IPS-18a (cell line): ENCODE results near the gene CNTF.
A peak's percentile ranks its signal among the peaks of the same experiment; 100 is the strongest.
"Not testable (repeated sequence)": the region's sequence is repeated elsewhere in the genome, so short reads cannot be mapped to it uniquely, and the experiment has no call there.

Source experiments
- H3K27ac ChIP-seq: one replicate; pipeline ENCODE4 v1.5.1; 2013; ENCODE audit warnings: low read length
- H3K27me3 ChIP-seq: one replicate; pipeline ENCODE4 v1.6.1; 2013; ENCODE audit warnings: mild to moderate bottlenecking, low read length; ENCODE audit not compliant: control insufficient read depth, insufficient read depth
- H3K36me3 ChIP-seq: one replicate; pipeline ENCODE4 v1.6.1; 2013; ENCODE audit warnings: low read depth, low read length; ENCODE audit not compliant: control insufficient read depth
- H3K4me1 ChIP-seq: one replicate; pipeline ENCODE4 v1.6.1; 2013; ENCODE audit warnings: low read depth, low read length; ENCODE audit not compliant: control insufficient read depth
- H3K4me3 ChIP-seq: one replicate; pipeline ENCODE4 v1.5.1; 2013; ENCODE audit warnings: low read length
- H3K9ac ChIP-seq: one replicate; pipeline ENCODE4 v1.6.1; 2013; ENCODE audit warnings: mild to moderate bottlenecking, low read length, moderate library complexity
- H3K9me3 ChIP-seq: one replicate; pipeline ENCODE4 v1.6.1; 2013; ENCODE audit warnings: low read depth, low read length; ENCODE audit not compliant: control insufficient read depth

CNTF gene

GRCh38 chr11:58622344-58622743 is at the start of gene CNTF:
CNTF (plus strand) TSS chr11:58622665; CDS start chr11:58622753, 88 bp downstream.
- H3K27ac ChIP-seq, result no peak within 1 kb of the TSS
- peaks cover 81% of the 10 kb centered on the region for H3K36me3 ChIP-seq
- no peak within 1 kb of the TSS for H3K9ac ChIP-seq
- H3K4me3 ChIP-seq, result no peak within 1 kb of the TSS
- H3K9me3 ChIP-seq, result no peaks in the 10 kb centered on the region
- no peaks in the 10 kb centered on the region for H3K27me3 ChIP-seq
- H3K4me1 ChIP-seq, result no peaks in the 10 kb centered on the region

- H3K27ac ChIP-seq, H3K9me3 ChIP-seq, H3K36me3 ChIP-seq, H3K4me3 ChIP-seq, H3K9ac ChIP-seq, H3K4me1 ChIP-seq, H3K27me3 ChIP-seq: not testable (repeated sequence)
Measured at GRCh38 chr11:58572906-58573305, 49.6 kb upstream of the CNTF start.

GRCh38 chr11:58573451-58574104 is 48.9 kb upstream of the CNTF start:
- Histone ChIP-seq H3K9ac (no peak overlapping the region), H3K9me3 (no peaks in the 10 kb centered on the region), H3K36me3 (no peaks in the 10 kb centered on the region), H3K27me3 (no peaks in the 10 kb centered on the region), H3K4me1 (no peaks in the 10 kb centered on the region), H3K4me3 (no peak overlapping the region), H3K27ac (no peak overlapping the region)

- no peak overlapping the region for H3K4me3 ChIP-seq
- no peak overlapping the region for H3K27ac ChIP-seq
Measured at GRCh38 chr11:58574881-58575280, 47.6 kb upstream of the CNTF start.

GRCh38 chr11:58575377-58576020 is 47.0 kb upstream of the CNTF start, which contains the start of gene LPXN:
LPXN (minus strand) TSS chr11:58575856; CDS start chr11:58575772, 84 bp downstream.
- Histone ChIP-seq H3K4me3 (peak within 1 kb of the TSS; percentile 88), H3K27me3 (no peaks in the 10 kb centered on the region), H3K9me3 (no peaks in the 10 kb centered on the region), H3K4me1 (no peaks in the 10 kb centered on the region), H3K27ac (no peak within 1 kb of the TSS), H3K9ac (peak within 1 kb of the TSS; percentile 99), H3K36me3 (no peaks in the 10 kb centered on the region)

More at GRCh38 chr11:58574881-58575280, 47.6 kb upstream of the CNTF start:
- Histone ChIP-seq H3K4me1 (no peaks in the 10 kb centered on the region), H3K27me3 (no peaks in the 10 kb centered on the region), H3K36me3 (no peaks in the 10 kb centered on the region), H3K9me3 (no peaks in the 10 kb centered on the region), H3K9ac (no peak overlapping the region)

GRCh38 chr11:58576887-58577471 is 45.5 kb upstream of the CNTF start:
- no peaks in the 10 kb centered on the region for H3K27me3 ChIP-seq
- peaks cover 3% of the 10 kb centered on the region for H3K4me1 ChIP-seq
- H3K36me3 ChIP-seq, result peaks cover 2% of the 10 kb centered on the region
- peak overlapping the region; percentile 86 for H3K27ac ChIP-seq
- H3K9me3 ChIP-seq, result no peaks in the 10 kb centered on the region
- H3K9ac ChIP-seq, result peak overlapping the region; percentile 99
- H3K4me3 ChIP-seq, result peak overlapping the region; percentile 88

- Histone ChIP-seq H3K27ac (peak overlapping the region; percentile 86), H3K36me3 (peaks cover 5% of the 10 kb centered on the region), H3K4me1 (peaks cover 3% of the 10 kb centered on the region), H3K4me3 (peak overlapping the region; percentile 88), H3K9me3 (no peaks in the 10 kb centered on the region), H3K9ac (peak overlapping the region; percentile 99), H3K27me3 (no peaks in the 10 kb centered on the region)
Measured at GRCh38 chr11:58577555-58578135, 44.8 kb upstream of the CNTF start.

GRCh38 chr11:58578136-58578634 is 44.3 kb upstream of the CNTF start:
- H3K36me3 ChIP-seq, result peaks cover 6% of the 10 kb centered on the region
- peak overlapping the region; percentile 99 for H3K9ac ChIP-seq
- H3K27me3 ChIP-seq, result no peaks in the 10 kb centered on the region
- H3K4me1 ChIP-seq, result peaks cover 3% of the 10 kb centered on the region
- H3K9me3 ChIP-seq, result no peaks in the 10 kb centered on the region
- peak overlapping the region; percentile 99 for H3K27ac ChIP-seq
- H3K4me3 ChIP-seq, result peak overlapping the region; percentile 88

GRCh38 chr11:58578635-58579191 is 43.8 kb upstream of the CNTF start, which contains the start of gene ZFP91:
ZFP91 (plus strand) TSS chr11:58579063; CDS start chr11:58579282, 219 bp downstream.
- Histone ChIP-seq H3K36me3 (peaks cover 6% of the 10 kb centered on the region), H3K4me3 (peak within 1 kb of the TSS; percentile 89), H3K4me1 (peaks cover 3% of the 10 kb centered on the region), H3K27me3 (no peaks in the 10 kb centered on the region), H3K9ac (peak within 1 kb of the TSS; percentile 99), H3K9me3 (no peaks in the 10 kb centered on the region), H3K27ac (peak within 1 kb of the TSS; percentile 99)

- Histone ChIP-seq H3K36me3 (peaks cover 6% of the 10 kb centered on the region), H3K9ac (peak overlapping the region; percentile 96), H3K4me1 (peaks cover 3% of the 10 kb centered on the region), H3K27me3 (no peaks in the 10 kb centered on the region), H3K9me3 (no peaks in the 10 kb centered on the region), H3K27ac (peak overlapping the region; percentile 63), H3K4me3 (peak overlapping the region; percentile 89)
Measured at GRCh38 chr11:58579192-58580129, 43.0 kb upstream of the CNTF start.
